SIG-M5 (cell line): ENCODE results near the gene SLCO2A1.

Experiments
- DNase-seq: peaks from one replicate; lab custom pipeline; 2025; lab: John Stamatoyannopoulos, UW

SLCO2A1 gene

GRCh38 chr3:133933097-133934024 is 96.4 kb downstream of the SLCO2A1 start:
- DNase-seq = no peak

- no peak for DNase-seq
Measured at GRCh38 chr3:133932009-133932408, 97.7 kb downstream of the SLCO2A1 start.

- no peak for DNase-seq
Measured at GRCh38 chr3:133931084-133931483, 98.6 kb downstream of the SLCO2A1 start.

- peak; percentile 3 for DNase-seq
Measured at GRCh38 chr3:133930341-133930933, 99.3 kb downstream of the SLCO2A1 start.

- no peak for DNase-seq
Measured at GRCh38 chr3:133928903-133929607, 100.7 kb downstream of the SLCO2A1 start.

GRCh38 chr3:133928136-133928893 is 101.4 kb downstream of the SLCO2A1 start:
- no peak for DNase-seq

- DNase-seq = no peak
Measured at GRCh38 chr3:133927540-133928066, 102.1 kb downstream of the SLCO2A1 start.

GRCh38 chr3:133926736-133927539 is 102.8 kb downstream of the SLCO2A1 start:
- no peak for DNase-seq

- no peak for DNase-seq
Measured at GRCh38 chr3:133925960-133926735, 103.6 kb downstream of the SLCO2A1 start.

GRCh38 chr3:133924041-133924440 is 105.7 kb downstream of the SLCO2A1 start:
- no peak for DNase-seq

GRCh38 chr3:133921592-133921991 is 108.1 kb downstream of the SLCO2A1 start:
- no peak for DNase-seq

GRCh38 chr3:133917144-133917543 is 112.6 kb downstream of the SLCO2A1 start:
- DNase-seq = no peak

- DNase-seq = no peak
Measured at GRCh38 chr3:133915685-133916658, 113.8 kb downstream of the SLCO2A1 start.

- no peak for DNase-seq
Measured at GRCh38 chr3:133914839-133915600, 114.7 kb downstream of the SLCO2A1 start.

- no peak for DNase-seq
Measured at GRCh38 chr3:133910422-133910821, 119.3 kb downstream of the SLCO2A1 start.

GRCh38 chr3:133905376-133905775 is 124.3 kb downstream of the SLCO2A1 start:
- no peak for DNase-seq

- no peak for DNase-seq
Measured at GRCh38 chr3:133901847-133902246, 127.9 kb downstream of the SLCO2A1 start.

- DNase-seq = no peak
Measured at GRCh38 chr3:133901083-133901482, 128.6 kb downstream of the SLCO2A1 start.
